Amniotic epithelial cell (primary cell): Measurements from ENCODE around the gene JAM3.
"Not testable (repeated sequence)": the region's sequence is repeated elsewhere in the genome, so short reads cannot be mapped to it uniquely, and the experiment has no call there.

Source experiments
- DNase-seq: peaks from one replicate; pipeline ENCODE4 v3.0.0-alpha.2; 2010; ENCODE audit warnings: low read depth

Gene JAM3

DNA sequence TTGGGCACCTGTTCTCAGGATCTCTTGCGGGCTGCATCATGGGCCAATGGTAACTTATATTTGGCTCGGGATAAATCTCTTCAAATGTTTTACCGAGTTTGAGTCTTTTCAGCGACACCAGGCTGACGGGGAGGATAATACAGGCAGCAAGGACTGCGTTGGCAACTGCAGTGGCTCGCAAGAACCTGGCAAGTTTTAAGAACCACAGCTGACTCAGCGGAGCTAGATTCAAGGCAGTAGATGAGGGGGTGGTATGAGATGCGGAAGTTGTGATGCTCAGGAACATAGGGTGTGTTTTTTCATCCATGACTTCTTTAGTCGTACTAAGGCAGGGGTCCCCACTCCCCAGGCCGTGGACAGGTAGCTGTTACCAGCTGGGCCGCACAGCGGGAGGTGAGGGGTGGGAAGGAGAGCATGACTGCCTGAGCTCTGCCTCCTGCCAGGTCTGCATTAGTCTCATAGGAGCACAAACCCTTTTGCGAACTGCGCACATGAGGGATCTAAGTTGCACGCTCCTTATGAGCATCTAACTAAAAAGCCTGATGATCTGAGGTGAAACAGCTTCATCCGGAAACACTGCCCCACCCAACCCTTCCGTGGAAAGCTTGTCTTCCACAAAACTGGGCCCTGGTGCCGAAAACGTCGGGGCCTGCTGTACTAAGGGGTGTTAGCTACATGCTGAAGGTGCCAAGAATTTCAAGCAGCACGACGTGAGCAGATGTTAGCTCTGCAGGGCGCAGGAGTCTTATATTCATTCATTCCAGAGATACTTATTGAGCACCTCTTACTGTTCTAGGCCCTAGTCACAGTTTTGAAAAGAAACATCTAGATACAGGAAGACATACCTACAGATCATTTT lies 6.4 kb upstream of the JAM3 start:
- DNase-seq: no peak

- no peak for DNase-seq
These were observed 5.8 kb upstream of the JAM3 start for GRCh38 chr11:134063124-134063495.

- no peak for DNase-seq
These were observed 4.7 kb upstream of the JAM3 start for GRCh38 chr11:134063991-134064747.

DNA sequence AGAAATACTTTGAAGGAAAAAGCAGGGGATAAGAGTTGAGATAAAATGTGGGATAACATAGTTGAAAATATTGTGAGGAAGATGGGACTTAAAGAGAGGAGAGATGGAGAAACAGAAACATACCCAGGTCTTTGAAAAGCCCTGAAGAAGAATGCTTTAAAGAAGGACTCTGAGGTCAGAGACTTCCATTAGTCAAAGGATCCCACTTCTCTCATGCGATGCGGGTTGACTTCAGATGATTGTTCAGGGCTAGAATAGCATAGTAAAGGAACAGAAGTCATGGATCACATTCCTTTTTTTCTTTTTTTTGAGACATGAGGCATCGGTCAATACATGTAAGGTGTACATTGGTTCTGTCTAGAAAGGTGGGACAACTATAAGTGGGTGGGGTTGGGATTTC lies 3.5 kb upstream of the JAM3 start:
- DNase-seq: no peak

- DNase-seq: no peak
These were observed 1.7 kb upstream of the JAM3 start for GRCh38 chr11:134066943-134067885.

DNA sequence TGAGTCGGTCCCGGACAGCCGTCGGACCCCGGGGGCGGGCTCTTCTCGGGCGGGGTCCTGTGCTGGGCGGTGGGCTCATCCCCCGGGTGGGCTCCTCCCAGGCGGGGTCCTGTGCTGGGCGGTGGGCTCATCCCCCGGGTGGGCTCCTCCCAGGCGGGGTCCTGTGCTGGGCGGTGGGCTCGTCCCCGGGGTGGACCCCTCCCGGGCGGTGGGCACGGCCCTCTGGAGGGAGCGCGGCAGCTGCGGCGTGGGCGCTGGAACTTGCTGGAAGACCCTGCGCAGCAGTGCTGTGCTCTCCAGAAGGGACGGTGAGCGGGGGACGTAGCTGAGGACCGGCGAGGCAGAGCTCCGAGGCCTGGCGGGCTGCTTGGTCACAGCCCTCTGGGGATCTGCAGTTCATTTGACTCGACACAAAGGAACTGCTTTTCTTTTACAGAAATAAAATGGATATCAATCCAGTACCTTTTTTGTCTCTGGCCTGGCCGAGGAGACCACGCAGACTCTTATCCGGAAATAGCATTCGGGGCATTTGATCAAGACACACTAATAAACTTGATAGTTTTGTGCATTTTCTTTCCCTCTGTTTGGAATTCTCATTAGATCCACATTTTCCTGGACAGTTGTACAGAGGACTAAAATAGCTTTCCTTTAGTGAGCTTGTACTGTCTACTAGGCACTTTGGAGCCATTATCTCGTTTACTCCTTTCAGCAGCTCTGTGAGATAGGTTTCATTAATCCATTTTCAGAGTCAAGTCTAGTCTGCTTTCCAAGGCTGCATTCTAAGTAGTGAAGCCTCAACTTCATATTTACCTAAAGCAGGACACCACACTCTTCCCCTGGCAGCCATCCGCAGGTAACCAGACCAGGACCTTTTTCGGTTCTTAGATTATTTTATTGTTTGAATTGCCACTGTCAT lies 812 bp downstream of the JAM3 start:
- no peak for DNase-seq

GRCh38 chr11:134070342-134070845 lies 1.5 kb downstream of the JAM3 start:
- DNase-seq: no peak

DNA sequence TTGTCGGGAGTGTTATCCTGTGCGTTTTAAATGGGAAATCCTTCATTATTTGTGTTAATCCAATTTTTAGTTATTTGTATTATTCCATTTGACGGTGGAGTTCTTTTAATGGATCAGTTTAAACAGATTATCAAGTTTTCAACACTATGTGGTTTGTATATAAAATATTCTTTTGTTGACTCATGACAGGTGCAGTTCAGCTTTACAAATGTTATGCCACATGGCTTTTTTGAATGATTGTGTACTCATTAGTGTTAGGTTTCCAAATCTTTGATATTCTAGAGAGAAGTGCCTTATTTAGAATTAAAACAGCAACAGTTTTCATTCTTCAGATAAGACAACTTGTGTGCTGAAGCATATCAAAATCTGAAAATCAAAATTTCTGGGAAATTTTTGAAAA lies 2.4 kb downstream of the JAM3 start:
- no peak for DNase-seq

DNA sequence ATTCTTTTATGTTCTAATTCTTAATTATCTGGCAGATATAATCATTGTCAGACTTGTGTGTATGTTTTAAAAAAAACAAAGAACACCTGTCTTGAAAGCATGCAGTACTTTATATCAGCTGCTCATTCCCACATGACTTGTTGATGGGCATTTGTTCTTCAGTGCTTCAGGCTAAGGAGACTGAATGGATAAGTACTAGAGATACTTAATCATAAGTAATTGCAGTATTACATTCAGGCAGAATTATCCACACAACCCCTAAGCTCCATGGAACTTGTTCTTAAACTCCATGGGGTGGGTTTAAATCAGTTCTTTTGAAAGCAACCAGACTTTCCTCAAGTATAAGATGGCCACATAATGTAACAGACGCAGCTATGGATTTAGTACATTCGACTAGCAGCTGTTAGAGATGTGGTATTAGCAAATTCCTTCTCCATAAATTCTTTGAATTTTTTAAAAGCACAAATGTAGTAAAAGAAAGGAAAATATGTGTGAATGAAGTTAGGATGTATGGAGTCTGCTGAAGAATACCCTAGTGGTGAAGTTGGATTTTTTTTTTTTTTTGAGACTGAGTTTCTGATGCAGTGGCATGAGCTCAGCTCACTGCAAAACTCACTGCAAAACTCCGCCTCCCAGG lies 3.0 kb downstream of the JAM3 start:
- DNase-seq: no peak

DNA sequence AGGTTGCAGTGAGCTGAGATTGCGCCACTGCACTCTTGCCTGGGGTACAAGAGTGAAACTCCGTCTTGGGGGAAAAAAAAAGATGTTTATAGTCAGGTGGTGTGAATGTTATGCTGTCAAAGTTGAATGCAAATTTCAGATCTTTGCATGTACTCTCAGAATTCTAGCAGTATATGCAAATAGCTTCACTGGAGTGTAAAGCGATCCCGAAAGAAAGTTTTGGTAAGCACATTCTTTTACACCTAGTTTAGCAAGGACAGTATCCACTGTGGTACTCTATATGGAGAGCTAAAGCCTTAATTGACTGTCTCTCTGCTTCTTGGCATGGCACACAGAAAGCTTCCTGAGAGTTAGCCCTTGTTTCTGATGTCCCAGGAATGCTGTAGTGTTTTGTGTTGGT lies 4.0 kb downstream of the JAM3 start:
- no peak for DNase-seq

DNA sequence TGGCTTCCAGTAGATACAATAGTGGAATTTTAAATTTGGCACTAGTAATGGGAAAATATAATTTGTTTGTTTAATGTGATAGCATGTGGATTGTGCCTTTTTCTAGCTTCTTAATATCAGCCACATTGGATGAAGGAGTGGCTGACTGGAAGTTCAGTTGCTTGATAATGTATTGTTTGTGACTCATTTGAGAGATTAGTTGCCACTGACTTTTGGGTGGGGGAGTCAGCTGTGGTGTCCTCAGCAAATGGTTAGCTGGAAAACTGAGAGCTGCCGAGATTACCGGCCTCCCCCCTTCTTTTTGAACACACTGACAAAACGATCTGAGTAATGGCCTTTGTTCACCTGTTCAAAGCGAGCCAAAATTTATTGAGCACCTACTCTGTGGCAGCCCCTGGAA lies 5.5 kb downstream of the JAM3 start:
- peak; percentile 22 for DNase-seq

DNA sequence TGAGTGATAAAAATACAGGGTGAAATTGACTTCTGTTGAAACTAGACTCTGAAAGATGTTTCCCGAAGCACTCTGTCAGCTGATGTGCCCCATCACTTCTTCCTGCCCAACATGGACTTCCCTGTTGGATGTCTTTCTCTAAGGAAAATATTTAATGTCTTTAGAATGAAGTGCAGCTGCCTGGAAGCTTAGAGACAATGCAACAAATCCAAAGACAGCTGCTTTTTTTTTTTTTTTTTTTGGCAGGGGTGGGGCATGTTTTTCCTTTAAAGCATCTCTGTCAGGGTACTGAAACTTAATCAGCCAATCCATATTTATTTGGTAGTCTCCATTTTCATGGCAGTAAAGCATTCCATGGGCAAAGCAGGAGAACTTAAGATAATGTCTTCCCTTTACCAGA lies 5.9 kb downstream of the JAM3 start:
- DNase-seq: no peak

DNA sequence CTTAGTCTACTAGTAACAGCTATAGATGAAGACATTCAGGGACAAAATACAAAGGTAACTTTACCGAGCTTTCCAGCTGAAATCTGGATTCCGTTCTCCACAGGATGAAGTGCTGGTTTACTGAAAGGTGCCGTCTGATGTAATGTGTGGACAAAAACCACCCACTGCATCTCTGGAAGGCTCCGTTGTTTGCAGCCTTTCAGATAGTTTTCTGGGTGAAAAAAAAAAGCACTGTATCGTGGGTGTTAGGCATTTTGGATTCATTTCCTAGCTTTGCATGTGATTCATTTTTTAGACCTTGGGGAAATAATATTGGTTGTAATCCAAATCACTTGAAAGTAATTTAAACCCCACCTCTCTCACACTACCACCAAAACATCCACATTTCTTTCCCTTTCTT lies 10.4 kb downstream of the JAM3 start:
- DNase-seq: no peak

GRCh38 chr11:134081258-134081657 lies 12.4 kb downstream of the JAM3 start:
- DNase-seq: not testable (repeated sequence)

GRCh38 chr11:134082990-134083389 lies 14.1 kb downstream of the JAM3 start:
- DNase-seq: no peak

- DNase-seq: no peak
These were observed 17.5 kb downstream of the JAM3 start for GRCh38 chr11:134086376-134086775.

DNA sequence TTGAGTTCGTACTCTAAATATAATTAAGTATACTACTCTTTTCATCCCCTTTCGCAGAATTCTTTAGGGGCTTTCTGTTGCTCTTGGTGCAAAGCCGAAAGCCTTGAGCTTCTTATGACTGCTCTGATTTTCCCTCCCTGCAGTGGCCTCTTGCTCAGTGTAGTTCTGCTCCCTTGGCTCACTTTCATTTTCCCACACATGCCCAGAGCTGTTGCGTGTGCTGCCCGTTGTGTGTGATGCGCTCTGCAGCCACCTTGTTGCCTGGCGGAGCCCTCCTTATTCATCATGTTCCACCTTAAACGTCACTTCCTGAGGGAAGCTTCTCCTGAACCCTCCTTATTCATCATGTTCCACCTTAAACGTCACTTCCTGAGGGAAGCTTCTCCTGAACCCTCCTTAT lies 23.1 kb downstream of the JAM3 start:
- DNase-seq: not testable (repeated sequence)

DNA sequence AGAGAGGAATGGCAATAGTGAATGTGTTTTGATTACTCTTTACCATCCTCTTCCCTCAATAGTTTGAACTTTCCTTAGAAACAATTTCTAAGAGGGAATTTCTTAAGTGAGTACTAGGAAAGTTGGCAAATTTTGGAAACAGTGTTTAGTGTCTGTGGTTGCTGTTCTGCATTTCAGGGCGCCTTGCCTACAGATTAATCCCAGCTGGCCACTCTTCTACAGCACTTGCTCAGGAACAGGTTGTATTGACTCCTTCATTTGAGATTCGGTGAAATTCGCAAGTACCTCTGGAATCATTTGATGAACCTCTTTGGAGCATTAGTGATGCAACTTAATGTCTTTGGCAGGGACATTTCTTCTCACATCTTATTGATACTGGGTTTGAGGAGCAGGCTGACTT lies 28.3 kb downstream of the JAM3 start:
- DNase-seq: no peak

- DNase-seq: no peak
These were observed 29.8 kb downstream of the JAM3 start for GRCh38 chr11:134098566-134099184.

- no peak for DNase-seq
These were observed 31.3 kb downstream of the JAM3 start for GRCh38 chr11:134100171-134100570.
